Colonic mucosa (tissue), 4 donors: ENCODE results near the gene IL1RAPL1. TPM values are rescaled to one million over a fixed set of nuclear protein-coding genes. Genes with fewer than 3 reads are reported as not detected.

ENCODE experiments used
- DNase-seq: peaks from one replicate; pipeline ENCODE4 v3.0.0-alpha.2; 2020
- H3K27ac ChIP-seq: fragments of 200-600 bp; one replicate; pipeline ENCODE4 v1.8.0; 2021
- H3K27me3 ChIP-seq: fragments of 200-600 bp; one replicate; pipeline ENCODE4 v1.8.0; 2021
- H3K36me3 ChIP-seq: fragments of 200-600 bp; one replicate; pipeline ENCODE4 v1.8.0; 2021
- H3K4me1 ChIP-seq: fragments of 200-600 bp; one replicate; pipeline ENCODE4 v1.8.0; 2021; ENCODE audit warnings: mild to moderate bottlenecking
- H3K4me3 ChIP-seq: fragments of 200-600 bp; one replicate; pipeline ENCODE4 v1.8.0; 2021
- H3K9ac ChIP-seq, 2 donors: one replicate each; pipeline ENCODE4 v1.7.0; 2013; ENCODE audit warnings: control low read depth in 2 of 2, low read depth in 2 of 2, low read length in 2 of 2
- H3K9me3 ChIP-seq: fragments of 200-600 bp; one replicate; pipeline ENCODE4 v1.8.0; 2021
- CTCF ChIP-seq: fragments of 200-600 bp; IDR thresholded peaks from one replicate; pipeline ENCODE4 v1.8.0; 2022; ENCODE audit warnings: antibody characterized with exemption, mild to moderate bottlenecking
- intact Hi-C: fragments of 100-400 bp; cut with DNase I; formaldehyde crosslinking; loops from one replicate; pipeline ENCODE4 v1.14.1; 2022
- total RNA-seq, 2 donors: library from RNA; stranded (reverse); fragmentation: NEBNext Ultra II Directional in 1 of 2; extraction: Animal tissue kit (Norgen Biotek cat#: 25700) in 1 of 2; gene quantifications; one replicate each; pipeline ENCODE4 v1.2.1, GENCODE V29; 2021
- donor health status: healthy.
- donor health status: DM: no; HTN: no; CAD: no.
- donor health status: DM: no; HTN: no; CAD: no.

Gene IL1RAPL1
- total RNA-seq, 2 donors from 2014 or later: 0.10 to 0.24 TPM

- Histone ChIP-seq H3K36me3 (no peaks in the 10 kb centered on the region), H3K9ac (no peak overlapping the region), H3K4me3 (no peak overlapping the region), H3K4me1 (no peaks in the 10 kb centered on the region), H3K9me3 (no peaks in the 10 kb centered on the region), H3K27ac (no peak overlapping the region), H3K27me3 (no peaks in the 10 kb centered on the region)
- DNase-seq: no peak
- no peak for TF ChIP-seq CTCF
- intact Hi-C loops: no loop called here
These were observed 1017.1 kb downstream of the IL1RAPL1 start for GRCh38 chrX:29604381-29604780.

GRCh38 chrX:29617276-29617675 is 1030.0 kb downstream of the IL1RAPL1 start:
- Histone ChIP-seq H3K4me1 (no peaks in the 10 kb centered on the region), H3K27me3 (no peaks in the 10 kb centered on the region), H3K4me3 (no peak overlapping the region), H3K9ac (no peak overlapping the region), H3K27ac (no peak overlapping the region), H3K9me3 (no peaks in the 10 kb centered on the region), H3K36me3 (no peaks in the 10 kb centered on the region)
- TF ChIP-seq CTCF: no peak
- DNase-seq: no peak
- intact Hi-C loops: no loop called here

GRCh38 chrX:29617725-29618124 is 1030.5 kb downstream of the IL1RAPL1 start:
- intact Hi-C loops: no loop called here
- Histone ChIP-seq H3K4me3 (no peak overlapping the region), H3K27ac (no peak overlapping the region), H3K9me3 (no peaks in the 10 kb centered on the region), H3K9ac (no peak overlapping the region), H3K27me3 (no peaks in the 10 kb centered on the region), H3K36me3 (no peaks in the 10 kb centered on the region), H3K4me1 (no peaks in the 10 kb centered on the region)
- DNase-seq: no peak
- TF ChIP-seq CTCF: no peak

GRCh38 chrX:29627833-29628232 is 1040.6 kb downstream of the IL1RAPL1 start:
- no peak for DNase-seq
- Histone ChIP-seq H3K9me3 (no peaks in the 10 kb centered on the region), H3K4me3 (no peak overlapping the region), H3K27ac (no peak overlapping the region), H3K4me1 (no peaks in the 10 kb centered on the region), H3K9ac (no peak overlapping the region), H3K36me3 (no peaks in the 10 kb centered on the region), H3K27me3 (no peaks in the 10 kb centered on the region)
- TF ChIP-seq CTCF: no peak
- intact Hi-C loops: no loop called here

GRCh38 chrX:29634516-29634915 is 1047.3 kb downstream of the IL1RAPL1 start:
- H3K9me3 ChIP-seq: no peaks in the 10 kb centered on the region
- H3K27ac ChIP-seq: no peak overlapping the region
- no peak overlapping the region for H3K9ac ChIP-seq
- intact Hi-C loops: no loop called here
- no peaks in the 10 kb centered on the region for H3K4me1 ChIP-seq
- no peaks in the 10 kb centered on the region for H3K27me3 ChIP-seq
- H3K36me3 ChIP-seq: no peaks in the 10 kb centered on the region
- TF ChIP-seq CTCF: no peak
- no peak overlapping the region for H3K4me3 ChIP-seq
- no peak for DNase-seq

GRCh38 chrX:29636331-29636730 is 1049.1 kb downstream of the IL1RAPL1 start:
- Histone ChIP-seq H3K4me1 (no peaks in the 10 kb centered on the region), H3K36me3 (no peaks in the 10 kb centered on the region), H3K4me3 (no peak overlapping the region), H3K9ac (no peak overlapping the region), H3K27me3 (no peaks in the 10 kb centered on the region), H3K27ac (no peak overlapping the region), H3K9me3 (no peaks in the 10 kb centered on the region)
- no peak for DNase-seq
- intact Hi-C loops: no loop called here
- TF ChIP-seq CTCF: no peak
